Glutamatergic neuron (in vitro differentiated cells): ENCODE results near the gene RANBP2. TPM values are rescaled to one million over a fixed set of nuclear protein-coding genes. Genes with fewer than 3 reads are reported as not detected.
"Not testable (repeated sequence)": the region's sequence is repeated elsewhere in the genome, so short reads cannot be mapped to it uniquely, and the experiment has no call there.

ENCODE experiments used
- DNase-seq: peaks from one replicate; pipeline ENCODE4 v3.0.0; 2022
- H3K27ac Mint-ChIP-seq: one replicate; pipeline ENCODE4 v1.8.0; 2020; ENCODE audit warnings: mild to moderate bottlenecking, mixed read lengths, inconsistent platforms; ENCODE audit not compliant: unreplicated experiment
- H3K27me3 Mint-ChIP-seq: one replicate; pipeline ENCODE4 v1.8.0; 2020; ENCODE audit warnings: mild to moderate bottlenecking, moderate library complexity, mixed read lengths, inconsistent platforms; ENCODE audit not compliant: unreplicated experiment
- H3K36me3 Mint-ChIP-seq: one replicate; pipeline ENCODE4 v1.8.0; 2020; ENCODE audit warnings: mild to moderate bottlenecking, mixed read lengths, inconsistent platforms; ENCODE audit not compliant: unreplicated experiment
- H3K4me1 Mint-ChIP-seq: one replicate; pipeline ENCODE4 v1.8.0; 2020; ENCODE audit warnings: mild to moderate bottlenecking, low read depth, mixed read lengths, inconsistent platforms; ENCODE audit not compliant: unreplicated experiment
- H3K4me3 Mint-ChIP-seq: one replicate; pipeline ENCODE4 v1.8.0; 2020; ENCODE audit warnings: mild to moderate bottlenecking, mixed read lengths, inconsistent platforms; ENCODE audit not compliant: unreplicated experiment
- H3K9me3 Mint-ChIP-seq: one replicate; pipeline ENCODE4 v1.8.0; 2020; ENCODE audit warnings: mild to moderate bottlenecking, moderate library complexity, mixed read lengths, inconsistent platforms; ENCODE audit not compliant: unreplicated experiment
- total RNA-seq: library from RNA; stranded (reverse); fragmentation: NEBNext Ultra II Directional; extraction: Animal tissue kit (Norgen Biotek cat#: 25700); gene quantifications from one replicate; pipeline ENCODE4 v1.2.1, GENCODE V29; 2021; ENCODE audit not compliant: unreplicated experiment
- TF ChIP-seq, protein P1 (sequence below): fragments of 200-600 bp; sonication (generic); IDR thresholded peaks from one replicate; pipeline ENCODE4 v1.5.0; 2021; ENCODE audit not compliant: partially characterized antibody, unreplicated experiment

Gene RANBP2
- total RNA-seq, 1 donor from 2014 or later = 105 TPM

- Mint-ChIP-seq H3K27ac (no peak overlapping the region), H3K27me3 (no peaks in the 10 kb centered on the region), H3K9me3 (no peaks in the 10 kb centered on the region), H3K36me3 (no peaks in the 10 kb centered on the region), H3K4me3 (no peak overlapping the region), H3K4me1 (no peaks in the 10 kb centered on the region)
- TF ChIP-seq, protein P1, sequence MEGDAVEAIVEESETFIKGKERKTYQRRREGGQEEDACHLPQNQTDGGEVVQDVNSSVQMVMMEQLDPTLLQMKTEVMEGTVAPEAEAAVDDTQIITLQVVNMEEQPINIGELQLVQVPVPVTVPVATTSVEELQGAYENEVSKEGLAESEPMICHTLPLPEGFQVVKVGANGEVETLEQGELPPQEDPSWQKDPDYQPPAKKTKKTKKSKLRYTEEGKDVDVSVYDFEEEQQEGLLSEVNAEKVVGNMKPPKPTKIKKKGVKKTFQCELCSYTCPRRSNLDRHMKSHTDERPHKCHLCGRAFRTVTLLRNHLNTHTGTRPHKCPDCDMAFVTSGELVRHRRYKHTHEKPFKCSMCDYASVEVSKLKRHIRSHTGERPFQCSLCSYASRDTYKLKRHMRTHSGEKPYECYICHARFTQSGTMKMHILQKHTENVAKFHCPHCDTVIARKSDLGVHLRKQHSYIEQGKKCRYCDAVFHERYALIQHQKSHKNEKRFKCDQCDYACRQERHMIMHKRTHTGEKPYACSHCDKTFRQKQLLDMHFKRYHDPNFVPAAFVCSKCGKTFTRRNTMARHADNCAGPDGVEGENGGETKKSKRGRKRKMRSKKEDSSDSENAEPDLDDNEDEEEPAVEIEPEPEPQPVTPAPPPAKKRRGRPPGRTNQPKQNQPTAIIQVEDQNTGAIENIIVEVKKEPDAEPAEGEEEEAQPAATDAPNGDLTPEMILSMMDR = no peak
- DNase-seq = no peak
Observed at GRCh38 chr2:108691447-108691846, 27.8 kb upstream of the RANBP2 start.

DNA sequence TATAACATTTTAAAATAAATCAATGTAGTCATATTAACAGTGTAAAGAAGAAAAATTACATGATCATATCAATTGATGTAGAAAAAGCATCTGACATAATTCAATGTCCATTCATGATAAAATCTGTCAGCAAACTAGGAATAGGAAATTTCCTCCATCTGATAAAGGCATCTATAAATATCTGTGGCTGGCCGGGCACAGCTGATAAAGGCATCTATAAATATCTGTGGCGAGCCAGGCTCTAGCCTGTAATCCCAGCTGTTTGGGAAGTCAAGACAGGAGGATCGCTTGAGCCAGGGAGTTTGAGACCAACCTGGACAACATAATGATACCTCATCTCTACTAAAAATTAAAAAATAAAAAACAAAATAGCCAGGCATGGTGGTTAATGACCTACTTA, 18.1 kb upstream of the RANBP2 start:
- no peak overlapping the region for H3K27ac Mint-ChIP-seq
- no peak overlapping the region for H3K4me3 Mint-ChIP-seq
- TF ChIP-seq, protein P1 = no peak
- no peak for DNase-seq
- H3K4me1 Mint-ChIP-seq = no peaks in the 10 kb centered on the region
- peaks cover 3% of the 10 kb centered on the region for H3K9me3 Mint-ChIP-seq
- no peaks in the 10 kb centered on the region for H3K36me3 Mint-ChIP-seq
- no peaks in the 10 kb centered on the region for H3K27me3 Mint-ChIP-seq

GRCh38 chr2:108701806-108702205, 17.5 kb upstream of the RANBP2 start:
- TF ChIP-seq, protein P1 = no peak
- H3K36me3 Mint-ChIP-seq = no peaks in the 10 kb centered on the region
- H3K4me1 Mint-ChIP-seq = no peaks in the 10 kb centered on the region

DNA sequence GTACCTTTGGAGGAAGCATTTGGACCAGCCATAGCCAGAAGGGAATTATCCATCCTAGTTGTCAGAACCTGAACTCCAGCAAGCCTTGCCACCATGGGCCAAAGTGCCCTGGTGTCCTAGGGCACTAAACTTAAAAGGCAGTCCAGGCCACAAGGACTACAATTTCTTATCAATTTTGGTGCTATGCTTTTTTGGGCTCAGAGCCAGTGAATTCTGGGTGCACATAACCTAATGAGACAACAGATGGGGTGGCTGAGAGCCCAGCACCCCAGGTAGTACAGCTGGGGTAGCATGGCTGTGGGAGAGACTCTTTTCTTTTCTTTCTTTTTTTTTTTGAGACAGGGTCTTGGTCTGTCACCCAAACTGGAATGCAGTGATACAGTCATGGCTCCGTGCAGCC, 14.4 kb upstream of the RANBP2 start:
- Mint-ChIP-seq H3K27me3 (no peaks in the 10 kb centered on the region), H3K4me3 (no peak overlapping the region)
- DNase-seq = no peak

More at GRCh38 chr2:108701806-108702205, 17.5 kb upstream of the RANBP2 start:
- Mint-ChIP-seq H3K27me3 (no peaks in the 10 kb centered on the region), H3K4me3 (no peak overlapping the region), H3K9me3 (peaks cover 4% of the 10 kb centered on the region), H3K27ac (no peak overlapping the region)
- DNase-seq = no peak

DNA sequence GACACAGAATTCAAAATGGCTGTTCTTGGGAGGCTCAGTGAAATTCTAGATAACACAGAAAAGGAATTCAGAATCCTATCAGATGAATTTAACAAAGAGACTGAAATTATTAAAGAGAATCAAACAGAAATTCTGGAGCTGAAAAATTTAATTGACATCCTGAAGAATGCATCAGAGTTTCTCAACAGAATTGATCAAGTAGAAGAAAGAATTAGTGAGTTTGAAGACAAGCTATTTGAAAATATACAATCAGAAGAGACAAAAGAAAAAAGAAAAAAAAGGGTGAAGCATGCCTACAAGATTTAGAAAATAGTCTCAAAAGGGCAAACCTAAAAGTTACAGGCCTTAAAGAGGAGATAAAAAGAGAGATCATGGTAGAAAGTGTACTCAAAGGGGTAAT, 12.0 kb upstream of the RANBP2 start:
- TF ChIP-seq, protein P1 = no peak
- H3K9me3 Mint-ChIP-seq = peaks cover 8% of the 10 kb centered on the region
- DNase-seq = no peak
- no peak overlapping the region for H3K4me3 Mint-ChIP-seq
- no peaks in the 10 kb centered on the region for H3K27me3 Mint-ChIP-seq
- peaks cover 12% of the 10 kb centered on the region for H3K36me3 Mint-ChIP-seq
- no peak overlapping the region for H3K27ac Mint-ChIP-seq
- H3K4me1 Mint-ChIP-seq = no peaks in the 10 kb centered on the region

More for the DNA sequence above, 14.4 kb upstream of the RANBP2 start:
- H3K27ac Mint-ChIP-seq = no peak overlapping the region
- H3K36me3 Mint-ChIP-seq = peaks cover 12% of the 10 kb centered on the region
- H3K9me3 Mint-ChIP-seq = peaks cover 8% of the 10 kb centered on the region
- H3K4me1 Mint-ChIP-seq = no peaks in the 10 kb centered on the region
- TF ChIP-seq, protein P1 = no peak

DNA sequence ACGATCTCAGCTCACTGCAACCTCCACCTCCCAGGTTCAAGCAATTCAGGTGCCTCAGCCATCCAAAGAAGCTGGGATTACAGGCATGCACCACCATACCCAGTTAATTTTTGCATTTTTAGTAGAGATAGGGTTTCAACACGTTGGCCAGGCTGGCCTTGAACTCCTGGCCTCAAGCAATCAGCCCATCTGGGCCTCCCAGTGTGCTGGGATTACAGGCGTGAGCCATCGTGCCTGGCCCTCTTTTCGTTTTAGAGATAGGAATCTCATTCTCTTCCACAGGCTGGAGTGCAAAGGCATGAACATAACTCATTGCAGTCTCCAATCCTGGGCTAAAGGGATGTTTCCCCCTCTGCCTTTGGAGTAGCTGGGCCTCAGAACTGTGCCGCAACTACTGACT, 2.3 kb upstream of the RANBP2 start:
- not testable (repeated sequence) for H3K27me3 Mint-ChIP-seq, DNase-seq, H3K27ac Mint-ChIP-seq, H3K4me1 Mint-ChIP-seq, H3K4me3 Mint-ChIP-seq, H3K9me3 Mint-ChIP-seq, H3K36me3 Mint-ChIP-seq

DNA sequence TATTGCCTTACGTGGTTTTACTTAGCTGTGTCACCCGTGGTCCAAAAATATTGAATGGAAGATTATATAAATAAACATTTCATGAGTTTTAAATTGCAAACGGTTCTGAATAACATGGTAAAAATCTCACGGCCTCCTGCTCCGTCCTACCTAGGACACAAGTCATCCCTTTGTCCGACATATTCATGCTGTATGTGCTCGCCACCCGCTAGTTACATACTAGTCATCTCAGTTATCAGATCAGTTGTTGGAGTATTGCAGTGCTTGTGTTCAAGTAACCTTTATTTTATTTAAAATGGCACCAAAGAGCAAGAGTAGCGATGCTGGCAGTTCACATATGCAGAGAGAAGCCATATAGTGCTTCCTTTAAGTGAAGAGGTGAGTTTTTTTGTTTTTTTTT, 6.8 kb downstream of the RANBP2 start:
- H3K4me1 Mint-ChIP-seq = peaks cover 19% of the 10 kb centered on the region
- H3K27me3 Mint-ChIP-seq, H3K9me3 Mint-ChIP-seq, H3K36me3 Mint-ChIP-seq, DNase-seq: not testable (repeated sequence)
- H3K4me3 Mint-ChIP-seq = peak overlapping the region; percentile 70
- peak overlapping the region; percentile 96 for H3K27ac Mint-ChIP-seq

GRCh38 chr2:108734656-108735055, 15.4 kb downstream of the RANBP2 start:
- H3K4me3 Mint-ChIP-seq, DNase-seq, H3K9me3 Mint-ChIP-seq, H3K4me1 Mint-ChIP-seq, H3K27ac Mint-ChIP-seq, H3K36me3 Mint-ChIP-seq, H3K27me3 Mint-ChIP-seq: not testable (repeated sequence)
